ENCODE data around the gene RNF150. TPM values are rescaled to one million over a fixed set of nuclear protein-coding genes. Genes with fewer than 3 reads are reported as not detected.

RNF150 gene
- polyA plus RNA-seq, 1 donor from 2014 or later = 15.3 TPM

DNA sequence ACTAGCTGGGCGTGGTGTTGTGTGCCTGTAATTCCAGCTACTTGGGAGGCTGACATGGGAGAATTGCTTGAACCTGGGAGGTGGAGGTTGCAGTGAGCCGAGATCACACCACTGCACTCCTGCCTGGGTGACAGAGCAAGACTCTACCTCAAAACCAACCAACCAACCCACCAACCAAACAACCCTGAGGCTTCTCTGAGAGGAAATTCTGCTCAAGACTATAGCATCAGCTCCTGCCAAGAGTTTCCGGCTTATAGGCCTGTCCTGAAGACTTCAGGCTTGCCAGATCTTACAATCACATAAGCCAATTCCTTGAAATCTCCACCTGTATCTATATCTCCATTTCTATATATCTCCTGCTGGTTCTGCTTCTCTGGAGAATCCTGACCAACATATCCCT lies 203.3 kb downstream of the RNF150 start:
- Histone ChIP-seq H3K36me3 (ENCODE audit: insufficient read depth, low read length) (no peaks in the 10 kb centered on the region), H3F3A (ENCODE audit: insufficient read depth, low read length, poor library complexity, severe bottlenecking) (no peaks in the 10 kb centered on the region), H3K4me2 (ENCODE audit: low read length) (no peak overlapping the region), H3K27me3 (ENCODE audit: insufficient read depth, low read depth, low read length) (no peaks in the 10 kb centered on the region), H3K9ac (ENCODE audit: low read length) (no peak overlapping the region), H3K9me2 (ENCODE audit: insufficient read depth, low read length) (no peaks in the 10 kb centered on the region), H4K20me1 (ENCODE audit: insufficient read depth) (no peaks in the 10 kb centered on the region), H2AFZ (ENCODE audit: low read depth, low read length) (no peak overlapping the region), H3K4me3 (ENCODE audit: low read length) (no peak overlapping the region), H3K79me2 (replicated peaks; ENCODE audit: insufficient read depth, low read length) (no peaks in the 10 kb centered on the region), H3K27ac (ENCODE audit: low read length) (no peak overlapping the region), H3K9me3 (ENCODE audit: low read length) (no peaks in the 10 kb centered on the region)
- TF ChIP-seq, protein P1, sequence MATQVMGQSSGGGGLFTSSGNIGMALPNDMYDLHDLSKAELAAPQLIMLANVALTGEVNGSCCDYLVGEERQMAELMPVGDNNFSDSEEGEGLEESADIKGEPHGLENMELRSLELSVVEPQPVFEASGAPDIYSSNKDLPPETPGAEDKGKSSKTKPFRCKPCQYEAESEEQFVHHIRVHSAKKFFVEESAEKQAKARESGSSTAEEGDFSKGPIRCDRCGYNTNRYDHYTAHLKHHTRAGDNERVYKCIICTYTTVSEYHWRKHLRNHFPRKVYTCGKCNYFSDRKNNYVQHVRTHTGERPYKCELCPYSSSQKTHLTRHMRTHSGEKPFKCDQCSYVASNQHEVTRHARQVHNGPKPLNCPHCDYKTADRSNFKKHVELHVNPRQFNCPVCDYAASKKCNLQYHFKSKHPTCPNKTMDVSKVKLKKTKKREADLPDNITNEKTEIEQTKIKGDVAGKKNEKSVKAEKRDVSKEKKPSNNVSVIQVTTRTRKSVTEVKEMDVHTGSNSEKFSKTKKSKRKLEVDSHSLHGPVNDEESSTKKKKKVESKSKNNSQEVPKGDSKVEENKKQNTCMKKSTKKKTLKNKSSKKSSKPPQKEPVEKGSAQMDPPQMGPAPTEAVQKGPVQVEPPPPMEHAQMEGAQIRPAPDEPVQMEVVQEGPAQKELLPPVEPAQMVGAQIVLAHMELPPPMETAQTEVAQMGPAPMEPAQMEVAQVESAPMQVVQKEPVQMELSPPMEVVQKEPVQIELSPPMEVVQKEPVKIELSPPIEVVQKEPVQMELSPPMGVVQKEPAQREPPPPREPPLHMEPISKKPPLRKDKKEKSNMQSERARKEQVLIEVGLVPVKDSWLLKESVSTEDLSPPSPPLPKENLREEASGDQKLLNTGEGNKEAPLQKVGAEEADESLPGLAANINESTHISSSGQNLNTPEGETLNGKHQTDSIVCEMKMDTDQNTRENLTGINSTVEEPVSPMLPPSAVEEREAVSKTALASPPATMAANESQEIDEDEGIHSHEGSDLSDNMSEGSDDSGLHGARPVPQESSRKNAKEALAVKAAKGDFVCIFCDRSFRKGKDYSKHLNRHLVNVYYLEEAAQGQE (IDR thresholded peaks at IDR 0.05; ENCODE audit: borderline replicate concordance) = no peak
- TF ChIP-seq EP300 (conservative IDR thresholded peaks at IDR 0.05; ENCODE audit: poor library complexity, severe bottlenecking) (no peak), EZH2 (IDR thresholded peaks at IDR 0.05; ENCODE audit: borderline replicate concordance, insufficient read depth, low read length, poor library complexity, severe bottlenecking) (no peak), MXI1 (conservative IDR thresholded peaks at IDR 0.05; ENCODE audit: poor library complexity, severe bottlenecking) (no peak), TAF1 (IDR thresholded peaks at IDR 0.05; ENCODE audit: low read depth) (no peak), SMC3 (conservative IDR thresholded peaks at IDR 0.05; ENCODE audit: poor library complexity) (no peak)

DNA sequence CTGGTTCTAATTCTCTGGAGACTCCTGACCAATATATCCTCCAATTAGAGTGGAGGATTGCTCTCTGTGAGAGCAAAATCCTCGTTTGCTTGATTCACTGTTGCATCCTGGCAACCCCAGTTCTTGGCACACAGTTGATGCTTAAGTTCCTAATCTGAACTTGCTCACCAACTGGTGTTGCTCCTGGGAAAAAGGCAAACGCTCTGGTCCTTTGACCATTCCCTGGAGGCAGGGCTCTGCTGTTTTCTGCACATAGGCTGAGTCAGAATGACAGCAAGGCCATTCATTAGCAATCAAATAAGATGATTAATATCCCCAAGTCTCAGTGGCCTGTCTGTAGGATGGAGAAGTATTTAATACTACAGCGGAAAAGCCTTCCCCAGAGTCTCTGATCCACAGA lies 204.4 kb downstream of the RNF150 start:
- Histone ChIP-seq H3K9me2 (ENCODE audit: insufficient read depth, low read length) (no peaks in the 10 kb centered on the region), H3K27me3 (ENCODE audit: insufficient read depth, low read depth, low read length) (no peaks in the 10 kb centered on the region), H3K4me3 (ENCODE audit: low read length) (no peak overlapping the region), H3K27ac (ENCODE audit: low read length) (no peak overlapping the region), H4K20me1 (ENCODE audit: insufficient read depth) (no peaks in the 10 kb centered on the region), H3K79me2 (replicated peaks; ENCODE audit: insufficient read depth, low read length) (no peaks in the 10 kb centered on the region), H3K4me2 (ENCODE audit: low read length) (no peak overlapping the region), H3F3A (ENCODE audit: insufficient read depth, low read length, poor library complexity, severe bottlenecking) (no peaks in the 10 kb centered on the region), H2AFZ (ENCODE audit: low read depth, low read length) (no peak overlapping the region), H3K9me3 (ENCODE audit: low read length) (no peaks in the 10 kb centered on the region), H3K36me3 (ENCODE audit: insufficient read depth, low read length) (no peaks in the 10 kb centered on the region), H3K9ac (ENCODE audit: low read length) (no peak overlapping the region)
- TF ChIP-seq RAD21 (conservative IDR thresholded peaks at IDR 0.05) = no peak
- no peak for TF ChIP-seq POLR2AphosphoS5 (IDR thresholded peaks at IDR 0.05)
- TF ChIP-seq SMC3 (conservative IDR thresholded peaks at IDR 0.05; ENCODE audit: poor library complexity) = no peak
- no peak for TF ChIP-seq EP300 (conservative IDR thresholded peaks at IDR 0.05; ENCODE audit: poor library complexity, severe bottlenecking)

DNA sequence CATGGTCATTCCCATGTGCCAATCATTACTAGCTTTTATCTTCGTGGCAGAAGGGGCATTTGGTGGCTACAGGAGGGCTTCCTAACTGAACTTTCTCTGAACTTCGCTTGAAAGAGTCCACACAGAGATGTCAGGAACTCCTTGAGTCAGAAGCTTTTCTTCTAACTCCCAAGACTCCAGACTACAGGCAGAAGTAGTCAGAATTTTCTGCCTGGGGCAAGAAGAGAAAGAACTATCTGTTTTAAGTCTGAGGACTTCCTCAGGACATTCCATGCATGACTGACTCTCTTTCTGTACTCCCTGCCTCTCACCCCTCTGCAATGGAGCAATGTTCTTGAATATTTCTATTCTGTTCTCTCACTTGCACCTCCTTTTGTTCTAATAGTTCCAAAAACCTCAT lies 206.6 kb downstream of the RNF150 start:
- no peak overlapping the region for H3K4me2 ChIP-seq (ENCODE audit: low read length)
- H3K36me3 ChIP-seq (ENCODE audit: insufficient read depth, low read length) = no peaks in the 10 kb centered on the region
- H3K79me2 ChIP-seq (replicated peaks; ENCODE audit: insufficient read depth, low read length) = no peaks in the 10 kb centered on the region
- TF ChIP-seq, protein P2, sequence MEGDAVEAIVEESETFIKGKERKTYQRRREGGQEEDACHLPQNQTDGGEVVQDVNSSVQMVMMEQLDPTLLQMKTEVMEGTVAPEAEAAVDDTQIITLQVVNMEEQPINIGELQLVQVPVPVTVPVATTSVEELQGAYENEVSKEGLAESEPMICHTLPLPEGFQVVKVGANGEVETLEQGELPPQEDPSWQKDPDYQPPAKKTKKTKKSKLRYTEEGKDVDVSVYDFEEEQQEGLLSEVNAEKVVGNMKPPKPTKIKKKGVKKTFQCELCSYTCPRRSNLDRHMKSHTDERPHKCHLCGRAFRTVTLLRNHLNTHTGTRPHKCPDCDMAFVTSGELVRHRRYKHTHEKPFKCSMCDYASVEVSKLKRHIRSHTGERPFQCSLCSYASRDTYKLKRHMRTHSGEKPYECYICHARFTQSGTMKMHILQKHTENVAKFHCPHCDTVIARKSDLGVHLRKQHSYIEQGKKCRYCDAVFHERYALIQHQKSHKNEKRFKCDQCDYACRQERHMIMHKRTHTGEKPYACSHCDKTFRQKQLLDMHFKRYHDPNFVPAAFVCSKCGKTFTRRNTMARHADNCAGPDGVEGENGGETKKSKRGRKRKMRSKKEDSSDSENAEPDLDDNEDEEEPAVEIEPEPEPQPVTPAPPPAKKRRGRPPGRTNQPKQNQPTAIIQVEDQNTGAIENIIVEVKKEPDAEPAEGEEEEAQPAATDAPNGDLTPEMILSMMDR (IDR thresholded peaks at IDR 0.05; ENCODE audit: poor library complexity, severe bottlenecking) = no peak
- TF ChIP-seq POLR2AphosphoS5 (IDR thresholded peaks at IDR 0.05) (no peak), SMC3 (conservative IDR thresholded peaks at IDR 0.05; ENCODE audit: poor library complexity) (no peak), TAF1 (IDR thresholded peaks at IDR 0.05; ENCODE audit: low read depth) (no peak), MXI1 (conservative IDR thresholded peaks at IDR 0.05; ENCODE audit: poor library complexity, severe bottlenecking) (no peak), EP300 (conservative IDR thresholded peaks at IDR 0.05; ENCODE audit: poor library complexity, severe bottlenecking) (no peak)
- no peak overlapping the region for H3K9ac ChIP-seq (ENCODE audit: low read length)
- no peaks in the 10 kb centered on the region for H3K9me3 ChIP-seq (ENCODE audit: low read length)
- no peak overlapping the region for H2AFZ ChIP-seq (ENCODE audit: low read depth, low read length)
- H3K27me3 ChIP-seq (ENCODE audit: insufficient read depth, low read depth, low read length) = no peaks in the 10 kb centered on the region
- no peaks in the 10 kb centered on the region for H4K20me1 ChIP-seq (ENCODE audit: insufficient read depth)
- no peak overlapping the region for H3K27ac ChIP-seq (ENCODE audit: low read length)
- no peaks in the 10 kb centered on the region for H3K9me2 ChIP-seq (ENCODE audit: insufficient read depth, low read length)
- H3K4me3 ChIP-seq (ENCODE audit: low read length) = no peak overlapping the region
- H3F3A ChIP-seq (ENCODE audit: insufficient read depth, low read length, poor library complexity, severe bottlenecking) = no peaks in the 10 kb centered on the region

All from neural cell (in vitro differentiated cells).